ENCODE measurements around the gene JUN.

The JUN gene

DNA sequence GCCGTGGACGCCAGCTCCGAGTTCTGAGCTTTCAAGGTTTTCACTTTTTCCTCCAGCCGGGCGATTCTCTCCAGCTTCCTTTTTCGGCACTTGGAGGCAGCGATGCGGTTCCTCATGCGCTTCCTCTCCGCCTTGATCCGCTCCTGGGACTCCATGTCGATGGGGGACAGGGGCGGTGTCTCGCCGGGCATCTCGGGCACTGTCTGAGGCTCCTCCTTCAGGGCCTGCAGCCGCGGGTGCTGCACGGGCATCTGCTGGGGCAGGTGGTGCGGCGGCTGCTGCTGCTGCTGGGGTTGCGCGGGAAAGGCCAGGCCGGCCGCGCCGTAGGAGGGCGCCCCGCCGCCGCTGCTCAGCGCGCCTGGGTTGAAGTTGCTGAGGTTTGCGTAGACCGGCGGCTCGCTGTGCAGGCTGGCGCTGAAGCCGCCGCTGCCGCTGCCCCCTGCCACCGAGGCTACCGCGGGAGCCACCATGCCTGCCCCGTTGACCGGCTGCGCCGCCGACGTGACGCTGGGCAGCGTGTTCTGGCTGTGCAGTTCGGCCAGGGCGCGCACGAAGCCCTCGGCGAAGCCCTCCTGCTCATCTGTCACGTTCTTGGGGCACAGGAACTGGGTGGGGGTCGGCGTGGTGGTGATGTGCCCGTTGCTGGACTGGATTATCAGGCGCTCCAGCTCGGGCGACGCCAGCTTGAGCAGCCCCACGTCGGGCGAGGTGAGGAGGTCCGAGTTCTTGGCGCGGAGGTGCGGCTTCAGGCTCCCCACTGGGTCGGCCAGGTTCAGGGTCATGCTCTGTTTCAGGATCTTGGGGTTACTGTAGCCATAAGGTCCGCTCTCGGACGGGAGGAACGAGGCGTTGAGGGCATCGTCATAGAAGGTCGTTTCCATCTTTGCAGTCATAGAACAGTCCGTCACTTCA lies 1.4 kb downstream of the JUN start:
- DNase-seq: no peak

DNA sequence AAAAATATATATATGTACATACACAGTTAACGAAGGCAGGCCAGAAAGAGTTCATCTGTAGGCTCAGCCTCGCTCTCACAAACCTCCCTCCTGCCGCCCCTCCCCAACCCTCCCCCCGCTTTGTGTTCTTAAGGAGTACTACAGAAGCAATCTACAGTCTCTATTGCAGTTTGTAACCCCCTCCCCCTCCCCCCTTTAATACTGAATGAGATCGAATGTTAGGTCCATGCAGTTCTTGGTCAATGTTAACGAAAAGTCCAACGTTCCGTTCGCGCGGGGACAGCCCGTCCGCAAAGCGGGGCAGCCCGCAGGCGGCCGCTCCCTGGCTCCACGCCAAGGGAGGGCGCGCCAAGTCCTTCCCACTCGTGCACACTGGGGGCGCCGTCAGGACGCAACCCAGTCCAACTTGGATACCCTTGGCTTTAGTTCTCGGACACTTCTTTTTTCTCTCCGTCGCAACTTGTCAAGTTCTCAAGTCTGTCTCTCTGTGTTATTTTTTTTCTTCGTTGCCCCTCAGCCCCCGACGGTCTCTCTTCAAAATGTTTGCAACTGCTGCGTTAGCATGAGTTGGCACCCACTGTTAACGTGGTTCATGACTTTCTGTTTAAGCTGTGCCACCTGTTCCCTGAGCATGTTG lies 2.2 kb downstream of the JUN start:
- DNase-seq: peak; percentile 92

DNA sequence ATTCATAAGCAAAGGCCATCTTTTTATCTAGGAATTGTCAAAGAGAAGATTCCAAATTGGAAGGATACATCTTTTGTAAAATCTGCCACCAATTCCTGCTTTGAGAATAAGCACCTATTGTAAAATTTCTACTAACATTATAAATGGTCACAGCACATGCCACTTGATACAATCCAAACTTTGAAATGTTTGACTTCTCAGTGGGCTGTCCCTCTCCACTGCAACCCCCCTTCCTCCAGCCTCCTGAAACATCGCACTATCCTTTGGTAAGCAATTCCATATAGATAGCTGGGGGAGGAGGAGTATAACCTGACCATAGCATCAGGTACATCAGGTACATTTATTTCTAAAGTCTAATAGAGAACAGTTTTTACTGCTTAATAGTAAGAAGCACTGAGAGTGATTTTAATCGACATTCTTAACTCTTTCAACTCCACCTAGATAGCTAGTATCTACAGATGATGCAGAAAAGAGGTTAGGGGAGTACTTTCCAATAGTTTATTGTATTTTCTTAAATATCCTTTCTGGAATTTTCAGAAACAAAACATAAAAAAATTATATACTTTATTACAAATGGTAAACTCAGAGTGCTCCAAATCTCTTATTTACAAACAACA lies 2.9 kb downstream of the JUN start:
- DNase-seq: peak; percentile 68

DNA sequence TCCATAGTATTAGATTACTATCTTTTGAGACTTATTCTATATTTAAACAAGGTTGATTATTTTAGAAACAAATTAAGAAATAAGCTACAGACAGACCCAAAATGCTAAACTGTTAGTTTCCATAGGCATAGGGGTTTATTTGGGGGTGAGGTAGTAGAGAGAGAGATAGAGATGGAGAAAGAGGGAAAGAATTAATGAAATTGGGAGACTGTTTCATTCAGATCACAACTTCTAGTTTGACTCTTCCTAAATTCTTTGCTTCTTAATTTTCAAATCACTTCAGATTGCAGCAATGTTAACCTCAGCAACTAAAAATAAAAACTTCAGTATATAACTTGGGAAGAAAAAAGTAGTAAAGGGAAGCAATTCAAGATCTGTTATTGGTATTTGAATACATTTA lies 3.4 kb downstream of the JUN start:
- peak; percentile 48 for DNase-seq

GRCh38 chr1:58779801-58780382 lies 4.0 kb downstream of the JUN start:
- DNase-seq: peak; percentile 79

DNA sequence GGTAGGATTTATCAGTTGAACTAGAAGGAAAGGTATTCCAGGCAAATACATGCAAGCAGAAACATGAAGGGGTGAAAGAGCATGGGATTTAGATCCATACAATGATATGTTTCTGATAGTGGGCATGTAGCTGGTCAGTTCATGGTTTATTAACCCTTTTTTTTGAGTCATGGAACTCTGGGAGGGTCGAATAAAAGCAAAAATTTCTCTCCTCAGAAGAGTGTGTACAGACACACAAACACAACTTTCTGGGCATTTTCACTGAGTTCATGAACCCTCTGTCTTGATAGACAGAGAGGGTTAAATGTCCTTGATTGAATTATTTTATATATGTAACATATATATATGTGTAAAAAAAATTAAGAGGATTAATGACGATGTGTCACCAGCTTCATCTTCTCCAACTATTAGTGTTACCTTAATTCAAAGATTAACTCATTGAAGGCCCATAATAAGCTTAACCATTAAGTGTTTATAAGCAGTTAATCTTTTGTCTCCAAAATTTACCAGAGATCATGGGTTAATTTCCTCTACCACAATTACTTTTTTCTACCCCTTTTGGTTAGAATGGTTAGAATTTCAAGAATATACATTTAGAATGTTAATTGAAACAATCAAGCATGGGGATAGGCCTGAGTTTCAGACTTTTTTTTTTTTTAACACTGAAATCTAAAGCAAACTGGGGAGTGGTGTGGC lies 4.6 kb downstream of the JUN start:
- peak; percentile 45 for DNase-seq

DNA sequence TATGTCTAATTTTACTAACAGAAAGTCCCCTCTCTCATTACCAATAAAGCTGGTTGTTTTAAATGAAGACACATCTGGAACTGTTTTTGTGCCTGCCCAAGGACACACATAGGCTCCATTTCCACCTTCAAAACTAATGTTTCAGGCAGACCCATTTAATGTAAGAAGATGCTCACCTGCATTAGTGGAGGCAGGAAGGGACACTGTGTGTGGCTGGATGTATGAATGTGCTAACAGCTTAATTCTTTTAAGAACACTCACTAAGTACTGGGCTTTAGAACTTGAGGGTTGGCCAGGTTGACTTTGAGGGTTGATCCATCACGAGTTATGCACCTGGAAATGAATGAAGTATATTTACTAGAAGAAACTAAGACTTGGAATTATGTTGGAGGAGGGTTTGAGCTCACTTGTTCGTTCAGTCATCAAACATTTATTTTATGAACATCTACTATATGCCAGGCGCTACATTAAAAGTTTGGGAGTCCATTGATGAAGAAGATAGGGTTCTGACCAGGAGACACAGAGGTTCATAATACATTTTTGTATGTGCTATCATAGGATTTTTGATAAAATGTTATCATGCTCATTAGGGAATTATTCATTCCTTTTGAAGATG lies 5.4 kb downstream of the JUN start:
- peak; percentile 25 for DNase-seq

GRCh38 chr1:58774027-58774426 lies 9.8 kb downstream of the JUN start:
- DNase-seq: no peak

DNA sequence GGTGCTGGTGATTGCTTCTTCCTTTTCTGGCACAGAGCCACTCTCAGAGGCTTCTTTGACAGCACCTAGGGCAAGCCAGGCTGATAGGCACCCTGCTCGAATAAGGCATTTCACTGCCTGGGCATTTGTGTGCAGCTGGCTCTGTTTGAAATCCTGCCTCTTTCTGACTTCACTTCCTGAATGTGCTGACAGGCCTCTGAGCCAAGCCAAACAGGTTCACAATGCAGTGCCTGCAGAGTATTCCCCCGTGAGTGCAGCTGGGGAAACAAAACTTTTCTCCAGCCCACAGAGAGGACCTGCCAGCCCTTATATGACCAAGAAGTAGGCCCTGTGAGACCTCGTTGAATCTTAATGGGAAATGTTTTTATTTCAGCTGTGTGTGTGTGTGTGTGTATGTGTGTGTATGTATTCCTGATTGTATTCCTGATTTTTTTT lies 10.4 kb downstream of the JUN start:
- peak; percentile 60 for DNase-seq

GRCh38 chr1:58769809-58770320 lies 14.0 kb downstream of the JUN start:
- peak; percentile 53 for DNase-seq

DNA sequence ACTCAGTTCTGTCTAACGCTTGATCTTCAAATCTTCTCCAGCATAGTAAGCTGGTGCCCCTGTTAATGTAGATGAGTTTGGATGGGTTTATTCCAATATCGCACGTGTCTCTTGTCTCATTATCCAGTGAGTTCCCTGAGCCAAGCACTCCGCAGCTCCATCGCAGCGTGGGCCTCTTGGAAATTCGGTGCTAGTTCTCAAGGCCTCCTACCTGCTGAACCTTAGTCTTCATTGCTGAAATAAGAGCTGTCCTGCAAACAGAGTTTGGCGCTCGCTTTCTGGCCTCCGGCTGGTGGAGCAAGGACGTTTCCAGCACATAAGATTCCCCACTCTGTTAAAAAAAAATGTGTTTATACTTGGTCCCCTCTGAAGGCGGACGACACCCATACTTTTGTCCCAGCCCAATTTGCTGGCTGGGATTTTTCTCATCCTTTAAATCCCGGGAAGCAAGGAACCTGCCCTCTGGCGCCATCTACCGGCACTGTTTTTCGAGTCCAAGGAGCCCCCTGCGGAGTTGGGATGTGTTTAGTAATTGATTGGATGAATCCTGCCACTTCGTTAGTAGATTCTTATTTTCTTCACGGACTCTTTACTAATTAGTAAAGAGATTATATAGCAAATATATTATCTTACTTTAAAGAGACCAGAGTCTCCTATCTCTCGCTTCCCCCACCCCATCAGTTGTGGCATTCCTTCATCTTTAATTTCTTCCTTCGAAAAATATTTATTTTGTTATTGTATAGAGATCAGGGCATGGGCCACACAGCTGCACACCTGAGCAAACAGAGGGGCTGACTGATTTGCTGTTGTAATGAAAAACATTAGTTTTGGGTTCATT lies 14.7 kb downstream of the JUN start:
- peak; percentile 92 for DNase-seq

- DNase-seq: no peak
Measured at GRCh38 chr1:58768191-58768731, 15.6 kb downstream of the JUN start.

- DNase-seq: no peak
Measured at GRCh38 chr1:58767143-58767542, 16.7 kb downstream of the JUN start.

DNA sequence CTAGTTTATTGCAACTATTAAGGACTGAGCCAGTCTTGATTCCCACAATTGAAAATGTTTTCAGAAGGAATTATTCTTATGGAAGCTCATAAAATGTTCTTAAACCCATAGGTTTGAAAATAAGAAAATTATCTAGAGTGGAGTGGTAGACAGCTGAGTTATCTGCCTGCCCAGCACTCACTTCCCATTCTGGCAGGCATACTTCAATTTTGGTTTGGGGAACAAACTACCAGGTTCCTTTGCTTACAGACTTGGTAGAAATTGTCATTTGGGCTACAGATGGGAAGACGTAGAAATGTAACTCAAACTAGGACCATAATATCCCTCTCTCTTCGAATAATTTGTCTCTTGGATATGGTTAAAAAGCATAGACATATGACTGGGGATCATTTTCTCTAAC lies 18.4 kb downstream of the JUN start:
- no peak for DNase-seq

DNA sequence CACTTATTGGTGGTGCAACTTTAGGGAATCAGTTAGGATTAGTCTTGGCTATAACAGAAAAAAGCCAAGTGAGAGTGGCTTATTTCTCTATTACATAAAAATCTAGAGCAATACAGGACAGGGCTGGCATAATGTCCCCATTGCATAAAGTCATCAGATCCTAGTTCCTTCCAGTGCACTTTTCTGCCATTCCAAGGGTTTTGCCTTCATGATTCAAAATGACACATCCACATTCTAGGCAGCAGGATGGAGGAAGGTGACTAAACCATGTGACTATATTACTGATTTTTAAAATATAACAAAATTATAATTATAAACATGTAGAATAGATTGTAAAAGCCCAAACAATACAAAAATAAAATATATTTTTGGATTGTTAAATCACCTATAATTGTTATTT lies 18.8 kb downstream of the JUN start:
- no peak for DNase-seq

DNA sequence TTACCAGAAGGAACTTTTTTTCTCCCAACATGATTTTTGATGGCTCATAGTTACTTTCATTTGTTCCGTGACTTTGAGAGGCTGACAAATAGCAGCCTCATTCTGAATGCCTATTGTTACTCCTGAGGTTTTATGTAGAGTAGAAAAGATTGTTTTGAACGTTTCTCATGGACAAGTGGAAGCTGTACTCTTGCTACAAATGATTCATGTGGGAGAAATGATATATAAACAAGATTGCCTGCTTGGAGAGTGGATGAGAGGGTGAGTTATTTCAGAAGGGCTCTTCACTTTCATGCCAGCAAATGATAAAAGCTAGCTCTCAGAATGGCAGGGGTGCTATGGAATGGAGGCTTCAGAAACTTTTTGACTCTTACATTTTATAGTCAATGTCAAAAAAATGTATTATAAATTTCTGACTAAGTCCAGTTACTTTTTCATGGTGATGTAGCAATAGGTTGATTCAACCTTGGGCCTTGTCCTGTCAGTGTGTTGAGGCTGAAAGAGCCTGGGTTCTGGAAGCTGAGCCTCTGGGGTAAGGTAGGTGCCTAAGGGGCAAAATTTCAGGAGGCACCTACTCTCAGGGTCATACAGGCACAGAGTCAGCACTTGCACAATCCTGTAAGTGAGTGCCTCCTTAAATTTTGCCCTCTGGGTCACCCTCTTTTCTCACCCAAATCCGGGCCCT lies 19.4 kb downstream of the JUN start:
- no peak for DNase-seq

DNA sequence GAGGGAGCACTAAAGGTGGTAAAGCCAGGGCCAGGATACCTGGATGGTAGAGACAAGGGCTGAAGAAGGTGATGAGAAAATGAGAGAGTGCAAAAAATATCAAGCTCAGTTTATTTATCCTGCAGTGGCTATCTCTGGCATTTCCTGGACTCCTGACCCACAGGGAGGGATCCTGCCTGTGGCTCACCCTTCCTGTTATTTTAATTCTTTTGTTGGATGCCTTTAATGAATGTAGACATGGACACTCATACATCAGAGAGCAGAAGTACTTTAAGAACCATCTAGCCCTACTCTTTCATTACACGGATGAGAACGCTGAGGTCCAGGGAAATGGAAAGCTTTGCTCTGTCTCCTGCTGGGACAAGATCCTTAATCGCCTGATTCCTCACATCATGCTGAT lies 20.6 kb downstream of the JUN start:
- no peak for DNase-seq

- DNase-seq: no peak
Measured at GRCh38 chr1:58762806-58763205, 21.0 kb downstream of the JUN start.

- peak; percentile 25 for DNase-seq
Measured at GRCh38 chr1:58755468-58755872, 28.4 kb downstream of the JUN start.

All from eye (tissue), 1 donor.